Measurements from ENCODE around the gene CENPP.

The CENPP gene

GRCh38 chr9:92325269-92325990, at the start of gene CENPP, which contains the start of gene NOL8:
Gene CENPP, plus strand, starts transcription at chr9:92325953.
Gene NOL8, minus strand, starts transcription at chr9:92325350. Its CDS starts 1,189 bp downstream, at chr9:92324161.
- DNase-seq (ENCODE audit: low read depth) = peak; percentile 64
- peak within 1 kb of the TSS; percentile 70 for H3K4me3 ChIP-seq (ENCODE audit: low read depth, low read length)

- DNase-seq (ENCODE audit: low read depth) = no peak
- H3K4me3 ChIP-seq (ENCODE audit: low read depth, low read length) = no peak overlapping the region
Measured at GRCh38 chr9:92276331-92277032, 49.3 kb upstream of the CENPP start.

DNA sequence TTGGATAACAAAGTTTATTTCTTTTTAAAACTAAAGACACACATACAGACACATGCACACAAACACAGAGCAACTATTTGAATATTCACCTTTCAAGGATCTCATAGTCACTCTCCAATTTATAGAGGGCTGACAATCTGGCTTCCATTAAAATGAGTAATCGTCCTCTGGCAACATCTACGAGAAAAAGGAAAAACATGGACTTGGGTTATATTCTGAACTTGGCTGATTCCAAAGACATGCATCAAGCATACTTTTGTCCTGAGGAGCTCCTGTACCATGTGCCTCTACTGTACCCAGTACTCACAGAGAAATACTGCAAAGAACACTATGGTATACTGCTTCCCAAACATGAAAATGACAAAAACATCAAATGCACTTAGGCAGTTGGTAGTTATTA, 47.6 kb upstream of the CENPP start:
- DNase-seq (ENCODE audit: low read depth) = peak; percentile 15
- no peak overlapping the region for H3K4me3 ChIP-seq (ENCODE audit: low read depth, low read length)

DNA sequence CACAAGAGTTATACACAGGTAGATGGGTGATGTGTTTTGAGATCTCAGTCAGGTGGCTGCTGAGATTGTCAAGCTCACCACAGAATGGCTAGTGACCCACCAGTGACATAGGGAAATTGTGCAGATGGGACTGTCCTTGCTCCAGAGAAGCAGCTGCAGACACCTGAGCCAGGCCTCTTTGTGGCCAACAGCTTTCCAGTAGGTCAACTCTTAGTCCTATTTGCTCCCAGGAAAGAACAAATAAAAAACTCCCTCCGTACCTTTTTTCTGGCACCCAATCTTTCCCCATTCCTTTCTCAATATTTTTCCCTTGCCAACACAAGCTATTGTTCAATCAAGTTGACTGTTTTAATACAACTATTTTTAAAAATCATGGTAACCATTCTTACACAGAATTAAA, 46.5 kb upstream of the CENPP start:
- H3K4me3 ChIP-seq (ENCODE audit: low read depth, low read length) = no peak overlapping the region
- no peak for DNase-seq (ENCODE audit: low read depth)

- no peak overlapping the region for H3K4me3 ChIP-seq (ENCODE audit: low read depth, low read length)
- DNase-seq (ENCODE audit: low read depth) = no peak
Measured at GRCh38 chr9:92289708-92290390, 35.9 kb upstream of the CENPP start.

DNA sequence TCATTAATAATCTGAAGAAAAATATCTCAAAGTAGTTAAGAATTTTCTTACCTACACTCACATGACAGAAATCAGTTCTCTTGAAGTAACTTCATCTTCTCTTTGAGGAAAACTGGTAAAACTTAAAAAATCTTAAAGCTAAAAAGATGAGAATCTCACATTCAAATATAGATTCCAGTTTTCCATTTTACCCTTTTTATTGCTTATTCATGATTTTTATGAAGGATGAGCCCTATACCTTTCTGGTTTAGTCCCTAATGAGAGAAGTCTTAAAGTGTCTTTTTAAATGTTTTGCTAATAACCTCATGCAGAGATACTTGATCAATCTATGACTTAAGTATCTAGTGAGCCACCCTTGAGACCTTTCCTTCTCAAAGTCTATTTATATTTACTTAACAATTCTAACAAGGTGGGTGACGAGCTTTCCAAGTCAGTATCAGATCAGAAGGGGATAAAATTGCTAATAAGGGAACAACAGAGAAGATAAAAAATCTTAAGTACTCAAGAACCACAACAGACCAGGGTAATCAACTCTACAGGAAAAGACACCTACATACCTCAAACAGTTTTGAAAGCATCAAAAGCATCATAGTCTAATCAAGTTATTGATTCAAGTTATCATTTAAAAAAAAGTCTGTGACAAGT, 34.8 kb upstream of the CENPP start:
- no peak overlapping the region for H3K4me3 ChIP-seq (ENCODE audit: low read depth, low read length)
- no peak for DNase-seq (ENCODE audit: low read depth)

DNA sequence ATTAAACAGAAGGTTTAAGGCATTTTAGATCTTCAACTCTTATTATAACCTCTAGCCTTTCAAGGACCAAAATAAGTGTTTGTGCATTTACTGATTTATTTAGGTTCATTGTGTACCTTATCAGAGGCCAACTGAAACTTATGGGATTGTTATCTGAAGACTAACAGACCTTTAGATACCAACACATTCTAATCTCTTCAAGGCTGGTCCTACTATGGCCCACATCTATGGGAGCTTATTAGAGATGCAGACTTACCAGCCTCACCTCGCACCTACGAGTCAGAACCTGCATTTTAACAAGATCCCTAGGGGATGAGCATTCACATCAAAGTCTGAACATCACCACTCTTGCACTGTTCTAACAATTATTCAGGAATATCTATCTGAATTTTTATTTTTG, 34.2 kb upstream of the CENPP start:
- H3K4me3 ChIP-seq (ENCODE audit: low read depth, low read length) = peak overlapping the region; percentile 71
- no peak for DNase-seq (ENCODE audit: low read depth)

- DNase-seq (ENCODE audit: low read depth) = no peak
Measured at GRCh38 chr9:92292338-92293074, 33.2 kb upstream of the CENPP start.

GRCh38 chr9:92293075-92293354, 32.7 kb upstream of the CENPP start:
- H3K4me3 ChIP-seq (ENCODE audit: low read depth, low read length) = peak overlapping the region; percentile 71
- no peak for DNase-seq (ENCODE audit: low read depth)

More at GRCh38 chr9:92292338-92293074, 33.2 kb upstream of the CENPP start:
- peak overlapping the region; percentile 71 for H3K4me3 ChIP-seq (ENCODE audit: low read depth, low read length)

DNA sequence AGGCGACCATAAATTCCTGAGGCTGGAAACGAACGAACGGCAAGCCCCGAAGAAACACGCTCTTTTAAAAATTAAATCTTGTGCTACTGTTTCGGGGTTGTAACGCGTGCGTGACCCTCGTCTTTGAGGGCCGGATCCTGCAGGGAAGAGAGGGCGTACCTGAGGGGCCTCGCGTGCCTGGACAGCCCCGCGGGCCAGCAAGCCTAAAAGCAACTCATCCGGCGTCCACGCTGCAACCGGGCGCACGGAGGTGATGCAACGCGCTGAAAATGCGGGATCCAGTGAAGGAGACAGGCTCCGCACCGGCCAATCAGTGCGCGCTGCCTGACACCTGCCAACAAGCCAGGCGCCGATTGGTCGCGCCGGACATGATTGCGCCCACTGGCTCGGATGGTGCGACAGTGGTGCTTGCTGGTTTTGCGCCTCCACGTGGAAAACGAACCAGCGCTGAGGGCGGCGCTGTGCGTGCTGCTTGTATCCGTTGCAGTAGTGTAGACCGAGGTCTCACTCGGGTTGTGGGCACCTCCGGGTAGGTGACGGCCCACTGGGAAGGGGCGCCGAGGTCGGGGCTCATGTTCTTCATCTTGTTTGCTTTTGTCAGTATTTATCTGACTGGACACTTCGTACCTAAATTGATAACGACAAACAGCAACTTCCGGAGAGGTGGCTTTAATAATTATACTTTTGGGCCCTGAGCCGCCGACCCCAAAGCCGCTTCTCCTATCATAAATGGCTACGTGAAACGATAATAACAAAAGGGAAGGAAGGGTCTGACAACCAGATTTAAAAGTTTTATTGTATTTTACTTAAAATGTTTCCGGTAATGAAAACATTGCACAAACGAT, 32.1 kb upstream of the CENPP start, which contains the start of gene IARS1:
Gene IARS1, minus strand, starts transcription at position 246 of the 845 bp plus-strand sequence. CDS start 4,278 bp downstream, outside the sequence.
- DNase-seq (ENCODE audit: low read depth) = peak; percentile 96
- H3K4me3 ChIP-seq (ENCODE audit: low read depth, low read length) = peak within 1 kb of the TSS; percentile 71

DNA sequence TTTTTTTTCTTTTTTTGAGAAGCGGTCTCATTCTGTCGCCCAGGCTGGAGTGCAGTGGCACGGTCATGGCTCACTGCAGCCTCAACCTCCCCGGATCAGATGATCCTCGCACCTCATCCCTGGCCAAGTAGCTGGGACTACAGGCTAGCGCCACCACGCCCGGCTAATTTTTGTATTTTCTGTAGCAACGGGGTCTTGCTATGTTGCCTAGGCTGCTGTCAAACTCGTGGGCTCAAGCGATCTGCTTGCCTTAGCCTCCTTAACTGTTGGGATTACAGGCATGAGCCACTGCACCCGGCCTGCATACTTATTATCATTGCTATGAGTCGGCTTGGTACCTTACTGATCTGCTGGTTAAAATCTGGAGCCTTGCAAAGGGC, 31.5 kb upstream of the CENPP start:
- peak overlapping the region; percentile 71 for H3K4me3 ChIP-seq (ENCODE audit: low read depth, low read length)
- DNase-seq (ENCODE audit: low read depth) = no peak

DNA sequence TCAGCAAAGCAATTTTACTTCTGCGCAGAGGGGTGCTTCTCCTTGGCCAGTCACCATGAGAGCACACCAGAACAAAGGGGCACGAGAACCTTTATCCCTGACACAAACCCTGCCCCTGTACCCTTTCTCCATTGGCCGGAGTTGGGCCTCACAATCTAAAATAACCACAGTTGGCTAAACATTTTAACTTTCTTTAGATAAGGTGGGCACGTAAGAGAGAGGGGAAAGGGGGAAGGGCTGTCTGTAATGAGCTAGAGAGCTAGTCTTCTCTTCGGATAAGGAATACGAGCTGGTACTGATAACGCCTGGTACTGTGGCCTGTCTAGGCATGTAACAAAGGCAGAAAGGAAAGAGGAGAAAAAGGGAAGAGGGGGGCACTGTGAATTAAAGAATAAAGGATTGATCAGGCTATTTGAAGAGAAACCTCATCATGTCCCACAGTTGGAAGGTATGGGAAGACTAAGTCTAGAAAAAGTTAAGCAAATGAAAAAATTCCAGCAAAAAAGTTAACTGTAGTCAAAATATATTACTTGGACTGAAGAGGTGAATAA, 30.4 kb upstream of the CENPP start:
- no peak for DNase-seq (ENCODE audit: low read depth)
- H3K4me3 ChIP-seq (ENCODE audit: low read depth, low read length) = no peak overlapping the region

- H3K4me3 ChIP-seq (ENCODE audit: low read depth, low read length) = no peak overlapping the region
- DNase-seq (ENCODE audit: low read depth) = no peak
Measured at GRCh38 chr9:92295827-92296258, 29.9 kb upstream of the CENPP start.

DNA sequence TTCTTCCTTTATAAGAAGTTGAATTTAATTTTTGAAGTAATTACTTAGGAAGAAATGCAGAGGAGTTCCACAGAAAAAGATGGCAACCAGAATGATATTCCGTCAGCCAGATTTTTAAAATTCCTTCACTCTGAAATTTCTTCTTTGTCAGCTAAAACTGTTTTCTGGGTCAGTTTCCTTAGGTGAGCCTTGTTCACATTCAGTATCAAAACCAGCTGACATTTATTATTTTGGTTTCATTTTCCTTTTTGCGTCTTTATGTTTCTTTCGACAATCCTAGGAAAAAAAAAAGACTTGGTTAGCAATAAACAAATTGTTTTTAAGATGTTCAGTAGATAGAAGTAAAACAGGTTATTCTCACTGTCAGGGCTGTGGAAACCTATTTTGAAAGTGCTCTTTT, 28.1 kb upstream of the CENPP start:
- H3K4me3 ChIP-seq (ENCODE audit: low read depth, low read length) = no peak overlapping the region
- DNase-seq (ENCODE audit: low read depth) = no peak

- no peak for DNase-seq (ENCODE audit: low read depth)
- H3K4me3 ChIP-seq (ENCODE audit: low read depth, low read length) = no peak overlapping the region
Measured at GRCh38 chr9:92298036-92298435, 27.7 kb upstream of the CENPP start.

DNA sequence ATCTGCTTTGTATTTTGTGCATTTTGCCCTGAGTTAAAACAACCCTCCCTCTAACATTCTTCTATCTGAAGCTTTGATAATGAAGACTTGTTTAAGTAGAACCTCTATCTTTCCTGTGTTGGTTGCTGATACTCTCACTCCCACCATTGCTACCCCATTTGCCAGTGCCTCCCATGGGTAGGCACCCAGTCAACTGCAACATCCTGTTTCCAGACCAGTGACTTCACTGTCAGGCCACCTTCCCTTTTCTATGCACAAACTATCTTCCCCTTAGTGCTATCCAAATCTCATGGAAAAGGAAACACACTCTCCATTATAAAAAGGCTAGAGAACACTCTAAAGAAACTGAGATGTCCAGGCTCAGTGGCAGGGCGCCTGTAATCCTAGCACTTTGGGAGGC, 26.6 kb upstream of the CENPP start:
- H3K4me3 ChIP-seq (ENCODE audit: low read depth, low read length) = no peak overlapping the region
- DNase-seq (ENCODE audit: low read depth) = no peak

DNA sequence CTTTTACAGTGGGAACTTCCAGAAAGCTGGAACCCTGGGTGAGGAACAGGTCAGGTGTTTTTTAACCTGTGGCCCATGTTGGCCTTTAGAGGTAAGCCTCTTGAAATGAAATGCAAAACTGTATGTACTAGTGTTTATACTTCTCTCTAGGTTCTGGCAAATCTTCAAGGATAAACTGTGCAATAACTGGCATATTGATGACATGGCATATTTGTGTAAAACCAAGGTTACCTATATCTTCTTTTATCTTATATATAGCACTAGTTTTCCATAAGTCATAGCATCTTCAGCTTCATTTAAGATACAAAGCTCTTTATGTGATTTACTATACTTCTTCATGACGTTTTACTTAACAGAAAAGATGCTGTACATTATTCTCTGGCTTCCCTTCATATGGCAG, 24.8 kb upstream of the CENPP start:
- DNase-seq (ENCODE audit: low read depth) = no peak
- no peak overlapping the region for H3K4me3 ChIP-seq (ENCODE audit: low read depth, low read length)

GRCh38 chr9:92308893-92309292, 16.9 kb upstream of the CENPP start:
- no peak overlapping the region for H3K4me3 ChIP-seq (ENCODE audit: low read depth, low read length)
- DNase-seq (ENCODE audit: low read depth) = peak; percentile 17

All from skeletal muscle cell (primary cell).